SK-N-SH treated with all-trans-retinoic acid at 6 μM for 48 hours (cell line): ENCODE measurements around the gene RFX3.

Source experiments
- ATAC-seq: fragments of 200-7000 bp; cut with Tn5 transposase; 3 replicates; pipeline ENCODE4 v1.9.1; 2020; ENCODE audit warnings: mild to moderate bottlenecking, moderate library complexity
- ARNTL ChIP-seq: fragments of 450-650 bp; formaldehyde crosslinking; IDR thresholded peaks from 2 replicates; pipeline ENCODE4 v1.5.0; 2020; ENCODE audit warnings: low read depth, mild to moderate bottlenecking, moderate library complexity, borderline replicate concordance
- BACH2 ChIP-seq: fragments of 250-450 bp; sonication (Bioruptor Pico); IDR thresholded peaks from 2 replicates; pipeline ENCODE4 v1.9.0; 2021; ENCODE audit warnings: mild to moderate bottlenecking, borderline replicate concordance
- CREB5 ChIP-seq: fragments of 250-450 bp; sonication (Bioruptor Pico); IDR thresholded peaks from 2 replicates; pipeline ENCODE4 v1.5.1; 2020; ENCODE audit warnings: low read depth, mild to moderate bottlenecking, moderate library complexity
- CSDC2 ChIP-seq: fragments of 250-450 bp; sonication (Bioruptor Pico); IDR thresholded peaks from 2 replicates; pipeline ENCODE4 v1.5.0; 2020; ENCODE audit warnings: mild to moderate bottlenecking, moderate library complexity
- ESRRG ChIP-seq: fragments of 250-450 bp; sonication (Bioruptor Pico); IDR thresholded peaks from 2 replicates; pipeline ENCODE4 v1.6.1; 2021; ENCODE audit warnings: mild to moderate bottlenecking
- GLIS3 ChIP-seq: fragments of 250-450 bp; sonication (Bioruptor Pico); IDR thresholded peaks from 2 replicates; pipeline ENCODE4 v1.5.0; 2020; ENCODE audit warnings: mild to moderate bottlenecking, moderate library complexity
- ISL1 ChIP-seq: fragments of 250-450 bp; sonication (Bioruptor Pico); IDR thresholded peaks from 2 replicates; pipeline ENCODE4 v2.1.2; 2022; ENCODE audit warnings: mild to moderate bottlenecking, moderate library complexity
- OSR1 ChIP-seq: fragments of 250-450 bp; sonication (Bioruptor Pico); IDR thresholded peaks from 2 replicates; pipeline ENCODE4 v1.8.0; 2022; ENCODE audit warnings: moderate library complexity, mild to moderate bottlenecking, inconsistent platforms
- POU6F1 ChIP-seq: fragments of 250-450 bp; sonication (Bioruptor Pico); IDR thresholded peaks from 2 replicates; pipeline ENCODE4 v1.8.0; 2021; ENCODE audit warnings: low read depth, mild to moderate bottlenecking, moderate library complexity, borderline replicate concordance
- PPARA ChIP-seq: fragments of 250-450 bp; sonication (Bioruptor Pico); IDR thresholded peaks from 2 replicates; pipeline ENCODE4 v1.5.0; 2020; ENCODE audit warnings: mild to moderate bottlenecking, borderline replicate concordance
- RARB ChIP-seq: fragments of 250-450 bp; sonication (Bioruptor Pico); IDR thresholded peaks from 2 replicates; pipeline ENCODE4 v1.8.0; 2021; ENCODE audit warnings: mild to moderate bottlenecking, moderate library complexity
- SNAI2 ChIP-seq: fragments of 250-450 bp; sonication (Bioruptor Pico); IDR thresholded peaks from 2 replicates; pipeline ENCODE4 v1.5.0; 2020; ENCODE audit warnings: mild to moderate bottlenecking, moderate library complexity
- TCF4 ChIP-seq: fragments of 250-450 bp; sonication (Bioruptor Pico); IDR thresholded peaks from 2 replicates; pipeline ENCODE4 v1.8.0; 2021; ENCODE audit warnings: mild to moderate bottlenecking, moderate library complexity, borderline replicate concordance
- TOX ChIP-seq: fragments of 250-450 bp; sonication (Bioruptor Pico); IDR thresholded peaks from 2 replicates; pipeline ENCODE4 v1.8.0; 2021; ENCODE audit warnings: mild to moderate bottlenecking, moderate library complexity, borderline replicate concordance
- ZC3H10 ChIP-seq: fragments of 250-450 bp; sonication (Bioruptor Pico); IDR thresholded peaks from 2 replicates; pipeline ENCODE4 v1.5.1; 2021; ENCODE audit warnings: mild to moderate bottlenecking, moderate library complexity
- ZFP3 ChIP-seq: fragments of 250-450 bp; sonication (Bioruptor Pico); IDR thresholded peaks from 2 replicates; pipeline ENCODE4 v1.5.0; 2020; ENCODE audit warnings: mild to moderate bottlenecking, moderate library complexity
- ZFP30 ChIP-seq: fragments of 450-650 bp; formaldehyde crosslinking; IDR thresholded peaks from 2 replicates; pipeline ENCODE4 v1.5.0; 2022; ENCODE audit warnings: mild to moderate bottlenecking, moderate library complexity
- ZNF565 ChIP-seq: fragments of 450-650 bp; formaldehyde crosslinking; conservative IDR thresholded peaks from 2 replicates; pipeline ENCODE4 v1.5.0; 2020; ENCODE audit warnings: low read depth, mild to moderate bottlenecking, moderate library complexity
- ZNF70 ChIP-seq: fragments of 450-650 bp; formaldehyde crosslinking; IDR thresholded peaks from 2 replicates; pipeline ENCODE4 v1.5.0; 2020; ENCODE audit warnings: mild to moderate bottlenecking, moderate library complexity
- ZNF8 ChIP-seq: fragments of 450-650 bp; formaldehyde crosslinking; IDR thresholded peaks from 2 replicates; pipeline ENCODE4 v1.5.0; 2020; ENCODE audit warnings: mild to moderate bottlenecking, moderate library complexity
- TF ChIP-seq, protein P1 (sequence below): fragments of 250-450 bp; sonication (Bioruptor Pico); IDR thresholded peaks from 2 replicates; pipeline ENCODE4 v1.8.0; 2020; ENCODE audit warnings: mild to moderate bottlenecking, moderate library complexity, borderline replicate concordance
- TF ChIP-seq, protein P2 (sequence below): fragments of 250-450 bp; sonication (Bioruptor Pico); IDR thresholded peaks from 2 replicates; pipeline ENCODE4 v1.5.0; 2020; ENCODE audit warnings: mild to moderate bottlenecking, moderate library complexity
- TF ChIP-seq, protein P3 (sequence below): fragments of 250-450 bp; sonication (Bioruptor Pico); IDR thresholded peaks from 2 replicates; pipeline ENCODE4 v1.5.1; 2021; ENCODE audit warnings: mild to moderate bottlenecking, moderate library complexity

The RFX3 gene

DNA sequence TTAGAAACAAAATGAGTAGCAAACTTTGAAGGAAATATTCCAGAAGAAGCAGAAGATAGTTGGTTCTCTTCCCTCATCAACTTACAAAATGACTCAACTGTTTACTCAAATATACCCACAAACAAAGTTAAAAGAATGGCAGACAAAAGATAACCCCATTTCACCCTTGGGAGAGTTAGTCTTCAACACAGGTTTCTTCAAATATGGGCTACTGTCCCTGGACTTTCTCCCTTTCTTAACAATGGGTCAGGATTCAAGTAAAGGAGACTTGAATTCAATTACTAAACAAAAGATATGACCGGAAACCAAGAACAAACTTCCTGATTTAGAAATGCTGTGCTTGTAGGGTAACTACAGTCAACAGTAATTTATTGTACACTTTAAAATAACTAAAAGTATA lies 14.2 kb downstream of the RFX3 start:
- ATAC-seq: no peak
- TF ChIP-seq RARB (CRISPR knock-in tag) (no peak), ZNF70 (CRISPR knock-in tag) (no peak), OSR1 (no peak), ISL1 (no peak), ZC3H10 (no peak), ZFP30 (CRISPR knock-in tag) (no peak), ZFP3 (CRISPR knock-in tag) (no peak), SNAI2 (CRISPR knock-in tag) (no peak), ARNTL (no peak), CSDC2 (CRISPR knock-in tag) (no peak), POU6F1 (CRISPR knock-in tag) (no peak), TOX (no peak), TCF4 (CRISPR knock-in tag) (no peak)
- TF ChIP-seq, protein P1, sequence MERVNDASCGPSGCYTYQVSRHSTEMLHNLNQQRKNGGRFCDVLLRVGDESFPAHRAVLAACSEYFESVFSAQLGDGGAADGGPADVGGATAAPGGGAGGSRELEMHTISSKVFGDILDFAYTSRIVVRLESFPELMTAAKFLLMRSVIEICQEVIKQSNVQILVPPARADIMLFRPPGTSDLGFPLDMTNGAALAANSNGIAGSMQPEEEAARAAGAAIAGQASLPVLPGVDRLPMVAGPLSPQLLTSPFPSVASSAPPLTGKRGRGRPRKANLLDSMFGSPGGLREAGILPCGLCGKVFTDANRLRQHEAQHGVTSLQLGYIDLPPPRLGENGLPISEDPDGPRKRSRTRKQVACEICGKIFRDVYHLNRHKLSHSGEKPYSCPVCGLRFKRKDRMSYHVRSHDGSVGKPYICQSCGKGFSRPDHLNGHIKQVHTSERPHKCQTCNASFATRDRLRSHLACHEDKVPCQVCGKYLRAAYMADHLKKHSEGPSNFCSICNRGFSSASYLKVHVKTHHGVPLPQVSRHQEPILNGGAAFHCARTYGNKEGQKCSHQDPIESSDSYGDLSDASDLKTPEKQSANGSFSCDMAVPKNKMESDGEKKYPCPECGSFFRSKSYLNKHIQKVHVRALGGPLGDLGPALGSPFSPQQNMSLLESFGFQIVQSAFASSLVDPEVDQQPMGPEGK (CRISPR knock-in tag): no peak

GRCh38 chr9:3510796-3511195 lies 15.0 kb downstream of the RFX3 start:
- peak; percentile 73 for ATAC-seq
- no peak for TF ChIP-seq CREB5 (CRISPR knock-in tag)
- no peak for TF ChIP-seq POU6F1 (CRISPR knock-in tag)
- no peak for TF ChIP-seq BACH2
- no peak for TF ChIP-seq TOX
- TF ChIP-seq ISL1: peak; percentile 93
- TF ChIP-seq ZNF70 (CRISPR knock-in tag): no peak
- TF ChIP-seq, protein P1 (CRISPR knock-in tag): no peak
- TF ChIP-seq PPARA: no peak
- no peak for TF ChIP-seq ZFP30 (CRISPR knock-in tag)
- no peak for TF ChIP-seq ZFP3 (CRISPR knock-in tag)
- no peak for TF ChIP-seq SNAI2 (CRISPR knock-in tag)
- TF ChIP-seq, protein P2, sequence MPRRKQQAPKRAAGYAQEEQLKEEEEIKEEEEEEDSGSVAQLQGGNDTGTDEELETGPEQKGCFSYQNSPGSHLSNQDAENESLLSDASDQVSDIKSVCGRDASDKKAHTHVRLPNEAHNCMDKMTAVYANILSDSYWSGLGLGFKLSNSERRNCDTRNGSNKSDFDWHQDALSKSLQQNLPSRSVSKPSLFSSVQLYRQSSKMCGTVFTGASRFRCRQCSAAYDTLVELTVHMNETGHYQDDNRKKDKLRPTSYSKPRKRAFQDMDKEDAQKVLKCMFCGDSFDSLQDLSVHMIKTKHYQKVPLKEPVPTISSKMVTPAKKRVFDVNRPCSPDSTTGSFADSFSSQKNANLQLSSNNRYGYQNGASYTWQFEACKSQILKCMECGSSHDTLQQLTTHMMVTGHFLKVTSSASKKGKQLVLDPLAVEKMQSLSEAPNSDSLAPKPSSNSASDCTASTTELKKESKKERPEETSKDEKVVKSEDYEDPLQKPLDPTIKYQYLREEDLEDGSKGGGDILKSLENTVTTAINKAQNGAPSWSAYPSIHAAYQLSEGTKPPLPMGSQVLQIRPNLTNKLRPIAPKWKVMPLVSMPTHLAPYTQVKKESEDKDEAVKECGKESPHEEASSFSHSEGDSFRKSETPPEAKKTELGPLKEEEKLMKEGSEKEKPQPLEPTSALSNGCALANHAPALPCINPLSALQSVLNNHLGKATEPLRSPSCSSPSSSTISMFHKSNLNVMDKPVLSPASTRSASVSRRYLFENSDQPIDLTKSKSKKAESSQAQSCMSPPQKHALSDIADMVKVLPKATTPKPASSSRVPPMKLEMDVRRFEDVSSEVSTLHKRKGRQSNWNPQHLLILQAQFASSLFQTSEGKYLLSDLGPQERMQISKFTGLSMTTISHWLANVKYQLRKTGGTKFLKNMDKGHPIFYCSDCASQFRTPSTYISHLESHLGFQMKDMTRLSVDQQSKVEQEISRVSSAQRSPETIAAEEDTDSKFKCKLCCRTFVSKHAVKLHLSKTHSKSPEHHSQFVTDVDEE (CRISPR knock-in tag): no peak
- peak; percentile 59; the same call in 1 of the 2 replicates for TF ChIP-seq TCF4 (CRISPR knock-in tag)
- no peak for TF ChIP-seq ZNF8 (CRISPR knock-in tag)
- no peak for TF ChIP-seq GLIS3 (CRISPR knock-in tag)
- TF ChIP-seq CSDC2 (CRISPR knock-in tag): no peak
- TF ChIP-seq ZC3H10: peak; percentile 76; the same call in 1 of the 2 replicates
- no peak for TF ChIP-seq ESRRG
- TF ChIP-seq, protein P3, sequence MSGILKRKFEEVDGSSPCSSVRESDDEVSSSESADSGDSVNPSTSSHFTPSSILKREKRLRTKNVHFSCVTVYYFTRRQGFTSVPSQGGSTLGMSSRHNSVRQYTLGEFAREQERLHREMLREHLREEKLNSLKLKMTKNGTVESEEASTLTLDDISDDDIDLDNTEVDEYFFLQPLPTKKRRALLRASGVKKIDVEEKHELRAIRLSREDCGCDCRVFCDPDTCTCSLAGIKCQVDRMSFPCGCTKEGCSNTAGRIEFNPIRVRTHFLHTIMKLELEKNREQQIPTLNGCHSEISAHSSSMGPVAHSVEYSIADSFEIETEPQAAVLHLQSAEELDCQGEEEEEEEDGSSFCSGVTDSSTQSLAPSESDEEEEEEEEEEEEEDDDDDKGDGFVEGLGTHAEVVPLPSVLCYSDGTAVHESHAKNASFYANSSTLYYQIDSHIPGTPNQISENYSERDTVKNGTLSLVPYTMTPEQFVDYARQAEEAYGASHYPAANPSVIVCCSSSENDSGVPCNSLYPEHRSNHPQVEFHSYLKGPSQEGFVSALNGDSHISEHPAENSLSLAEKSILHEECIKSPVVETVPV: no peak
- no peak for TF ChIP-seq RARB (CRISPR knock-in tag)
- no peak for TF ChIP-seq ZNF565 (CRISPR knock-in tag)
